K562 (cell line): ENCODE results near the gene INPP5D. TPM values are rescaled to one million over a fixed set of nuclear protein-coding genes. Genes with fewer than 3 reads are reported as not detected.
A peak's percentile ranks its signal among the peaks of the same experiment; 100 is the strongest.

Source experiments
- ATAC-seq: fragments of 200-7000 bp; cut with Tn5 transposase; 3 replicates; pipeline ENCODE4 v1.9.1; 2020; ENCODE audit warnings: moderate library complexity
- BruUV-seq: library from RNA; stranded (reverse); fragments of 400-500 nt; replicated peaks from 2 replicates; lab custom pipeline; 2021; lab: Mats Ljungman, UMichigan
- CTCF ChIA-PET: fragments of 300-600 bp; formaldehyde crosslinking; extraction: SDS; loops from one replicate; lab custom pipeline; 2021; ENCODE audit warnings: low intra/inter-chr PET ratio; lab: Yijun Ruan, JAX
- POLR2A ChIA-PET: fragments of 300-600, 350-650 bp; sonication (Branson Sonifier 250); formaldehyde crosslinking; extraction: SDS; loops from one replicate; lab custom pipeline; 2021; ENCODE audit warnings: antibody characterized with exemption, inconsistent platforms; lab: Yijun Ruan, JAX
- DNase-seq, 4 experiments: peaks; one replicate each; pipeline versions ENCODE4 v3.0.0 to v3.0.0-alpha.2; 2011 to 2018; ENCODE audit warnings: low spot score in 3 of 4, mixed read lengths in 3 of 4; ENCODE audit errors: extremely low read depth in 1 of 4
- FAIRE-seq: peaks from 2 replicates; lab custom pipeline; 2011; peaks lifted over from hg19 to GRCh38; lab: Jason Lieb, UNC
- H2AFZ ChIP-seq: 2 replicates; pipeline ENCODE4 v1.6.0; 2011; ENCODE audit warnings: low read depth, low read length, control low read depth, inconsistent platforms
- H3K27ac ChIP-seq: fragments of 200-600 bp; 3 replicates; pipeline ENCODE4 v1.8.0; 2011; ENCODE audit warnings: low read depth, mild to moderate bottlenecking, control low read depth, inconsistent platforms, low read length, moderate library complexity, mixed read lengths; ENCODE audit errors: extremely low read depth
- H3K27me3 ChIP-seq, 2 experiments: fragments of 300-600 bp in 1 of 2; 2 replicates in 1 of 2; 3 replicates in 1 of 2; pipeline versions ENCODE4 v1.6.0 to v1.8.0; 2011; ENCODE audit warnings: inconsistent platforms in 2 of 2, low read length in 2 of 2, mild to moderate bottlenecking in 1 of 2, mixed read lengths in 1 of 2, moderate library complexity in 1 of 2; ENCODE audit not compliant: control insufficient read depth in 2 of 2, insufficient read depth in 2 of 2
- H3K36me3 ChIP-seq: fragments of 300-600 bp; 3 replicates; pipeline ENCODE4 v1.8.0; 2011; ENCODE audit warnings: mild to moderate bottlenecking, low read length, inconsistent platforms; ENCODE audit not compliant: control insufficient read depth, insufficient read depth
- H3K4me1 ChIP-seq, 2 experiments: fragments of 200-600 bp in 1 of 2; replicated peaks in 1 of 2; 2 replicates in 1 of 2; 3 replicates in 1 of 2; pipeline versions ENCODE4 v1.5.1 to v1.8.0; 2011; ENCODE audit warnings: inconsistent platforms in 2 of 2, low read length in 2 of 2, mild to moderate bottlenecking in 1 of 2, mixed read lengths in 1 of 2, moderate library complexity in 1 of 2; ENCODE audit not compliant: control insufficient read depth in 2 of 2, insufficient read depth in 2 of 2
- H3K4me2 ChIP-seq: 2 replicates; pipeline ENCODE4 v1.6.1; 2011; ENCODE audit warnings: low read length, control low read depth, inconsistent platforms, mixed read lengths; ENCODE audit not compliant: insufficient read depth
- H3K4me3 ChIP-seq: fragments of 200-600 bp; sonication (generic), shearing (Covaris generic); 2 replicates; pipeline ENCODE4 v1.5.1; 2016; ENCODE audit warnings: control low read depth, inconsistent platforms
- H3K79me2 ChIP-seq: fragments of 200-600 bp; 3 replicates; pipeline ENCODE4 v1.8.0; 2011; ENCODE audit warnings: low read length, inconsistent platforms; ENCODE audit not compliant: control insufficient read depth, insufficient read depth
- H3K9ac ChIP-seq, 2 experiments: 2 replicates each; pipeline versions ENCODE4 v1.6.0 to v1.6.1; 2011; ENCODE audit warnings: low read depth in 2 of 2, low read length in 2 of 2, control low read depth in 1 of 2, inconsistent platforms in 1 of 2, mild to moderate bottlenecking in 1 of 2, mixed read lengths in 1 of 2; ENCODE audit not compliant: insufficient read depth in 1 of 2
- H3K9me1 ChIP-seq: one replicate; pipeline ENCODE4 v1.6.0; 2011; ENCODE audit warnings: inconsistent platforms, mild to moderate bottlenecking, low read length, moderate library complexity; ENCODE audit not compliant: control insufficient read depth, insufficient read depth
- H3K9me3 ChIP-seq: replicated peaks from 2 replicates; pipeline ENCODE4 v1.5.1; 2011; ENCODE audit warnings: low read depth, low read length, inconsistent platforms; ENCODE audit not compliant: control insufficient read depth, insufficient read depth
- H4K20me1 ChIP-seq: replicated peaks from 2 replicates; pipeline ENCODE4 v1.6.1; 2011; ENCODE audit warnings: low read length, inconsistent platforms, mixed read lengths; ENCODE audit not compliant: control insufficient read depth, insufficient read depth
- MCM5 ChIP-seq: fragments of 450-650 bp; IDR thresholded peaks from 2 replicates; pipeline ENCODE4 v1.6.1; 2016; ENCODE audit warnings: low read depth
- POU5F1 ChIP-seq: fragments of 150-350 bp; IDR thresholded peaks from 2 replicates; pipeline ENCODE4 v1.6.1; 2014; ENCODE audit warnings: borderline replicate concordance, low read length, low read depth, mild to moderate bottlenecking; ENCODE audit not compliant: partially characterized antibody
- THAP12 ChIP-seq: fragments of 250-450 bp; sonication (Bioruptor Pico); IDR thresholded peaks from 2 replicates; pipeline ENCODE4 v1.9.0; 2021; ENCODE audit warnings: mild to moderate bottlenecking, inconsistent platforms
- ZBTB33 ChIP-seq: sonication (generic); formaldehyde crosslinking; IDR thresholded peaks from 2 replicates; pipeline ENCODE4 v1.8.1; 2023; ENCODE audit warnings: mild to moderate bottlenecking, missing genetic modification reagents
- ZNF644 ChIP-seq: fragments of 200-800 bp; sonication (Bioruptor generic); IDR thresholded peaks from 2 replicates; pipeline ENCODE4 v1.6.1; 2016; ENCODE audit warnings: low read depth, missing genetic modification characterization, missing compliant biosample characterization
- WGBS: fragments of 100-300 bp; shearing (Covaris generic); methylation state at CpG from one replicate; pipeline ENCODE4 v1.1.6; 2016; ENCODE audit warnings: low coverage, mixed read lengths; ENCODE audit not compliant: insufficient coverage; ENCODE audit errors: missing lambda C conversion rate; 5-methylcytosine and 5-hydroxymethylcytosine counted together
- in situ Hi-C: fragments of 300-500 bp; cut with MboI; formaldehyde crosslinking; loops from 4 replicates; pipeline ENCODE4 v1.15.0; 2018; ENCODE audit warnings: inconsistent platforms, mixed read lengths
- intact Hi-C: fragments of 100-400 bp; cut with micrococcal nuclease; formaldehyde crosslinking; loops from 2 replicates; pipeline ENCODE4 v1.14.2; 2022
- polyA plus RNA-seq, 8 experiments: library from polyadenylated mRNA; depleted of rRNA in 4 of 8; stranded (reverse) in 5 of 8; unstranded in 3 of 8; fragments of >200 nt; fragmentation: Nextera tagmentation in 2 of 8; fragmentation: Illumina TruSeq in 1 of 8; extraction: Ambion mirVana in 2 of 8; extraction: Trizol in 1 of 8; gene quantifications; 2 replicates each; pipeline versions ENCODE4 v1.2.1 to v1.2.3, GENCODE V29; 2011 to 2014; ENCODE audit warnings: inconsistent platforms in 1 of 8, missing spikeins in 1 of 8
- total RNA-seq, 7 experiments: library from RNA; depleted of rRNA in 6 of 7; stranded (reverse); fragments of >200 nt in 6 of 7; fragmentation: Illumina TruSeq in 2 of 7; extraction: Trizol in 2 of 7; gene quantifications; 2 replicates each; pipeline versions ENCODE4 v1.2.1 to v1.2.3, GENCODE V29; 2011 to 2021; ENCODE audit warnings: low replicate concordance in 1 of 7

Gene INPP5D
- total and polyA plus RNA-seq, 9 of the 15 experiments (the other 6 are each of a cell fraction or from before 2014, with no cell fraction given), result 0.55 to 6.2 (median 2.2) TPM

GRCh38 chr2:233204286-233204936, 144.3 kb downstream of the INPP5D start:
- H3K9me1 ChIP-seq, result no peaks in the 10 kb centered on the region
- FAIRE-seq (no peak), ATAC-seq (no peak), DNase-seq (no peak)
- H3K4me3 ChIP-seq, result no peak overlapping the region
- H2AFZ ChIP-seq, result no peak overlapping the region
- 88% methylated on average over 15 of the region's 50 CpGs for WGBS
- H3K9ac ChIP-seq, result no peak overlapping the region
- no peaks in the 10 kb centered on the region; the same call in 1 of the 2 replicates for H3K9me3 ChIP-seq
- POLR2A ChIA-PET, result no interaction called here
- no peak overlapping the region for H3K4me2 ChIP-seq
- TF ChIP-seq ZBTB33 (CRISPR knock-in tag) (peak; percentile 86), ZNF644 (tag) (no peak), THAP12 (CRISPR knock-in tag) (no peak), MCM5 (no peak), POU5F1 (no peak)
- H3K27ac ChIP-seq, result no peak overlapping the region
- BruUV-seq, result no TSS peak
- CTCF ChIA-PET, result no interaction called here
- no peaks in the 10 kb centered on the region for H3K36me3 ChIP-seq
- in situ Hi-C loops, result no loop called here
- H3K27me3 ChIP-seq, result no peaks in the 10 kb centered on the region
- H3K4me1 ChIP-seq, result peaks cover 0 to 10% of the 10 kb centered on the region in 2 experiments; a peak in 3 of 5 replicates
- intact Hi-C loops, result no loop called here
- H3K79me2 ChIP-seq, result no peaks in the 10 kb centered on the region
- no peaks in the 10 kb centered on the region for H4K20me1 ChIP-seq
